ENCODE data around the gene ATXN7.

- TF ChIP-seq CTCF (IDR thresholded peaks at IDR 0.05): no peak
- no peak for TF ChIP-seq POLR2A (IDR thresholded peaks at IDR 0.05)
These were observed 99.8 kb downstream of the ATXN7 start for GRCh38 chr3:63963496-63963895.

All from Peyer's patch (tissue), 4 donors.